Skin of body (tissue), 2 donors: ENCODE measurements around the gene WNT5B. TPM values are rescaled to one million over a fixed set of nuclear protein-coding genes. Genes with fewer than 3 reads are reported as not detected.
A peak's percentile ranks its signal among the peaks of the same experiment; 100 is the strongest.

Experiments used
- DNase-seq: peaks from one replicate; lab custom pipeline; 2025; lab: John Stamatoyannopoulos, UW
- total RNA-seq: library from RNA; depleted of rRNA; stranded (reverse); fragments of >200 nt; gene quantifications from one replicate; pipeline ENCODE4 v1.2.3, GENCODE V29; 2014

Gene WNT5B
- total RNA-seq, 1 donor from 2014 or later, result 22.7 TPM

GRCh38 chr12:1630133-1630826 is 1.2 kb downstream of the WNT5B start:
- no peak for DNase-seq

- no peak for DNase-seq
Measured at GRCh38 chr12:1630827-1631591, 2.0 kb downstream of the WNT5B start.

- no peak for DNase-seq
Measured at GRCh38 chr12:1632702-1633101, 3.7 kb downstream of the WNT5B start.

- no peak for DNase-seq
Measured at GRCh38 chr12:1633459-1633858, 4.4 kb downstream of the WNT5B start.

- no peak for DNase-seq
Measured at GRCh38 chr12:1634149-1634548, 5.1 kb downstream of the WNT5B start.

GRCh38 chr12:1634590-1635191 is 5.7 kb downstream of the WNT5B start:
- peak; percentile 52 for DNase-seq

- no peak for DNase-seq
Measured at GRCh38 chr12:1635301-1636095, 6.5 kb downstream of the WNT5B start.

- no peak for DNase-seq
Measured at GRCh38 chr12:1638203-1638602, 9.2 kb downstream of the WNT5B start.

GRCh38 chr12:1639538-1639937 is 10.5 kb downstream of the WNT5B start:
- no peak for DNase-seq

- no peak for DNase-seq
Measured at GRCh38 chr12:1640328-1641234, 11.6 kb downstream of the WNT5B start.

- no peak for DNase-seq
Measured at GRCh38 chr12:1642513-1642912, 13.5 kb downstream of the WNT5B start.

GRCh38 chr12:1643043-1643442 is 14.0 kb downstream of the WNT5B start:
- no peak for DNase-seq

- DNase-seq, result no peak
Measured at GRCh38 chr12:1643905-1644533, 15.0 kb downstream of the WNT5B start.

- peak; percentile 87 for DNase-seq
Measured at GRCh38 chr12:1644534-1645438, 15.8 kb downstream of the WNT5B start.

- no peak for DNase-seq
Measured at GRCh38 chr12:1645819-1646218, 16.8 kb downstream of the WNT5B start.

- DNase-seq, result no peak
Measured at GRCh38 chr12:1646569-1647284, 17.7 kb downstream of the WNT5B start.

GRCh38 chr12:1647285-1647669 is 18.2 kb downstream of the WNT5B start:
- DNase-seq, result no peak

GRCh38 chr12:1650260-1650977 is 21.4 kb downstream of the WNT5B start:
- peak; percentile 80 for DNase-seq
